GM19193 (cell line): ENCODE measurements around the gene EMID1.

Source experiments
- POLR2A ChIP-seq: IDR thresholded peaks from 4 replicates; pipeline ENCODE4 v1.6.1; 2011; ENCODE audit not compliant: insufficient read depth, insufficient read length; ENCODE audit errors: extremely low read depth

EMID1 gene

GRCh38 chr22:29301716-29302401 is 96.2 kb downstream of the EMID1 start:
- no peak for TF ChIP-seq POLR2A

- TF ChIP-seq POLR2A = no peak
Observed at GRCh38 chr22:29302402-29302680, 96.6 kb downstream of the EMID1 start.

- TF ChIP-seq POLR2A = no peak
Observed at GRCh38 chr22:29302681-29303465, 97.2 kb downstream of the EMID1 start.

GRCh38 chr22:29305836-29306174 is 100.1 kb downstream of the EMID1 start:
- TF ChIP-seq POLR2A = no peak

GRCh38 chr22:29306175-29306834 is 100.6 kb downstream of the EMID1 start, which contains the start of gene GAS2L1:
TSS of gene GAS2L1 (plus strand) at chr22:29306650. CDS start at chr22:29308106, 1,456 bp downstream.
- no peak for TF ChIP-seq POLR2A

- no peak for TF ChIP-seq POLR2A
Observed at GRCh38 chr22:29306835-29307595, 101.3 kb downstream of the EMID1 start.

GRCh38 chr22:29307596-29308147 is 102.0 kb downstream of the EMID1 start:
- no peak for TF ChIP-seq POLR2A

GRCh38 chr22:29308148-29308790 is 102.6 kb downstream of the EMID1 start:
- no peak for TF ChIP-seq POLR2A

- no peak for TF ChIP-seq POLR2A
Observed at GRCh38 chr22:29308791-29309262, 103.1 kb downstream of the EMID1 start.
